GM19193 (cell line): ENCODE measurements around the gene CR1L.
A peak's percentile ranks its signal among the peaks of the same experiment; 100 is the strongest.

ENCODE experiments used
- POLR2A ChIP-seq: IDR thresholded peaks from 4 replicates; pipeline ENCODE4 v1.6.1; 2011; ENCODE audit not compliant: insufficient read depth, insufficient read length; ENCODE audit errors: extremely low read depth

The CR1L gene

GRCh38 chr1:207745839-207746767 lies 101.2 kb downstream of the CR1L start:
- no peak for TF ChIP-seq POLR2A

- TF ChIP-seq POLR2A: no peak
These were observed 102.9 kb downstream of the CR1L start for GRCh38 chr1:207747627-207748492.

GRCh38 chr1:207748737-207749528 lies 104.0 kb downstream of the CR1L start:
- no peak for TF ChIP-seq POLR2A

- no peak for TF ChIP-seq POLR2A
These were observed 105.8 kb downstream of the CR1L start for GRCh38 chr1:207750631-207751305.

GRCh38 chr1:207751790-207752455 lies 107.0 kb downstream of the CR1L start, which contains the start of gene CD46:
Gene CD46, plus strand, starts transcription at chr1:207752054. Its CDS starts 159 bp downstream, at chr1:207752213.
- TF ChIP-seq POLR2A: peak; percentile 82

- TF ChIP-seq POLR2A: no peak
These were observed 107.6 kb downstream of the CR1L start for GRCh38 chr1:207752456-207752998.

- TF ChIP-seq POLR2A: no peak
These were observed 108.7 kb downstream of the CR1L start for GRCh38 chr1:207753611-207754010.

- no peak for TF ChIP-seq POLR2A
These were observed 109.1 kb downstream of the CR1L start for GRCh38 chr1:207754011-207754410.

GRCh38 chr1:207754974-207755700 lies 110.2 kb downstream of the CR1L start:
- no peak for TF ChIP-seq POLR2A

GRCh38 chr1:207755846-207756693 lies 111.1 kb downstream of the CR1L start:
- no peak for TF ChIP-seq POLR2A

- no peak for TF ChIP-seq POLR2A
These were observed 117.7 kb downstream of the CR1L start for GRCh38 chr1:207762622-207763021.

GRCh38 chr1:207763091-207763490 lies 118.2 kb downstream of the CR1L start:
- no peak for TF ChIP-seq POLR2A

GRCh38 chr1:207763972-207764371 lies 119.0 kb downstream of the CR1L start:
- no peak for TF ChIP-seq POLR2A
